Measurements from ENCODE around the gene OR52W1. TPM values are rescaled to one million over a fixed set of nuclear protein-coding genes. Genes with fewer than 3 reads are reported as not detected.

OR52W1 gene
- total and polyA plus RNA-seq, 12 donors, result not detected

DNA sequence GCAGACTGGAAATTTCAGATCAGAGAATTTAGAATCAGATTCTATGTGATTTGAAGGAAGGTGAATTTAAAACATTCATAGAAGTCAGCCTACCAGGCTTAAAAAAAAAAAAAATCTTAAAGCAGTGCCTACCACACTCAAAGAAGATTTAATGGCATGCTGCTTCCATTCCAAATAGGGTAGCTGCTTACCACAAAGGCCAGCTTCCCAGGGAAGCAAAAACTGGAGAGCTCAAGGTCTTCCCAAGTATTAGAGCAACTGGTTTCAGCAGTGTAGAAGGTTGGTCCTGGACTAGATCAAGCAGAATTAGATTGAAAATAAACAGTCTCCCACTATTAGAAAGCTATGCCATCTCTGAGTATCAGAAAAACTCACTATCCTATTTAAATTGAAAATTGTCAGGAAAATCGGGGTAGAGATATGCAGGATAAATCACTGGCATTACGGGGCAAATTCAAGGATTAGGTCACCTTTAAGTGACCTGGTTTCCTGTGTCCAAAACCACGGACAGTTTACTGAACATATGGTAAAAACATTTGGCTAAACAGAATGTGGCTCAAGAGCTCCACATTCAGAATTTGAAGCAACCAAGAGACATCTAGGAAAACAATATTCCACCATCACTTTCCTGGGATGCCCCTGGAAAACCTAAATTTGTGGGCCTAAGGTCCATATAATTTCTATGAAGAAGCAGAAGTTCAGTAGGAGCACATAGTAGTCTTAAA lies 7.6 kb downstream of the OR52W1 start:
- intact Hi-C loops (cut with DNase I), result no loop called here
- Histone ChIP-seq H3K4me1 (replicated peaks in 1 of 2) (no peaks in the 10 kb centered on the region), H3K36me3 (replicated peaks in 1 of 2) (peaks cover 0 to 20% of the 10 kb centered on the region in 2 donors), H3K27ac (no peak overlapping the region), H3K27me3 (no peaks in the 10 kb centered on the region), H3K9me3 (replicated peaks in 1 of 3) (no peaks in the 10 kb centered on the region), H3K4me3 (no peak overlapping the region)
- TF ChIP-seq, protein P1, sequence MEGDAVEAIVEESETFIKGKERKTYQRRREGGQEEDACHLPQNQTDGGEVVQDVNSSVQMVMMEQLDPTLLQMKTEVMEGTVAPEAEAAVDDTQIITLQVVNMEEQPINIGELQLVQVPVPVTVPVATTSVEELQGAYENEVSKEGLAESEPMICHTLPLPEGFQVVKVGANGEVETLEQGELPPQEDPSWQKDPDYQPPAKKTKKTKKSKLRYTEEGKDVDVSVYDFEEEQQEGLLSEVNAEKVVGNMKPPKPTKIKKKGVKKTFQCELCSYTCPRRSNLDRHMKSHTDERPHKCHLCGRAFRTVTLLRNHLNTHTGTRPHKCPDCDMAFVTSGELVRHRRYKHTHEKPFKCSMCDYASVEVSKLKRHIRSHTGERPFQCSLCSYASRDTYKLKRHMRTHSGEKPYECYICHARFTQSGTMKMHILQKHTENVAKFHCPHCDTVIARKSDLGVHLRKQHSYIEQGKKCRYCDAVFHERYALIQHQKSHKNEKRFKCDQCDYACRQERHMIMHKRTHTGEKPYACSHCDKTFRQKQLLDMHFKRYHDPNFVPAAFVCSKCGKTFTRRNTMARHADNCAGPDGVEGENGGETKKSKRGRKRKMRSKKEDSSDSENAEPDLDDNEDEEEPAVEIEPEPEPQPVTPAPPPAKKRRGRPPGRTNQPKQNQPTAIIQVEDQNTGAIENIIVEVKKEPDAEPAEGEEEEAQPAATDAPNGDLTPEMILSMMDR (IDR thresholded peaks at IDR 0.05), result no peak
- no peak for TF ChIP-seq POLR2A (IDR thresholded peaks at IDR 0.05)
- 66 to 86% (median 72%) methylated on average over 3 of the region's 3 CpGs for WGBS, 4 donors
- no peak for DNase-seq

DNA sequence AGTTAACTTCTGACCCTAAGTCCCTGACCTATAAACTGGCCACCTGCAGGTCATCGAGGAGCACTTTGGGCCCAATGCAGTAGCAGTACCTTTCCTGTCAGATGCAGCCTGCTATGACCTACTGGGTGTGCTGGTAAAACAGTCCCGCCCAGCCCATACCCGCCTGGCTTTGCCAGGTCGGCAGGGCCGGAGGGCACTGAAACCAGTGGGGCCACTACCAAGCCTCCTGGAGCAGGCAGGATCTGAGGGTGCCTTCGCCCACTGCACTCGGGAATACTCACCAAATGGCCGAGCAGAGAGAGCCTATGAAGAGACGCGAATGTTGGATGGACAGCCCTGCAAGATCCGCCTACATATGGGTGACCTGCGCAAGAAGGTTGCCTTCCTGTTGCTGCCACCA lies 10.8 kb downstream of the OR52W1 start:
- no peaks in the 10 kb centered on the region for H3K9me3 ChIP-seq (replicated peaks in 1 of 3)
- no peak overlapping the region for H3K4me3 ChIP-seq
- H3K27ac ChIP-seq, result no peak overlapping the region
- TF ChIP-seq POLR2A (IDR thresholded peaks at IDR 0.05), result no peak
- TF ChIP-seq, protein P1 (IDR thresholded peaks at IDR 0.05), result no peak
- WGBS, 4 donors, result 89 to 98% (median 97%) methylated on average over 7 to 12 of the region's 12 CpGs
- no peak for DNase-seq
- intact Hi-C loops (cut with DNase I), result no loop called here
- H3K4me1 ChIP-seq (replicated peaks in 1 of 2), result no peaks in the 10 kb centered on the region
- peaks cover 0 to 39% of the 10 kb centered on the region in 2 donors for H3K36me3 ChIP-seq (replicated peaks in 1 of 2)
- H3K27me3 ChIP-seq, result no peaks in the 10 kb centered on the region

DNA sequence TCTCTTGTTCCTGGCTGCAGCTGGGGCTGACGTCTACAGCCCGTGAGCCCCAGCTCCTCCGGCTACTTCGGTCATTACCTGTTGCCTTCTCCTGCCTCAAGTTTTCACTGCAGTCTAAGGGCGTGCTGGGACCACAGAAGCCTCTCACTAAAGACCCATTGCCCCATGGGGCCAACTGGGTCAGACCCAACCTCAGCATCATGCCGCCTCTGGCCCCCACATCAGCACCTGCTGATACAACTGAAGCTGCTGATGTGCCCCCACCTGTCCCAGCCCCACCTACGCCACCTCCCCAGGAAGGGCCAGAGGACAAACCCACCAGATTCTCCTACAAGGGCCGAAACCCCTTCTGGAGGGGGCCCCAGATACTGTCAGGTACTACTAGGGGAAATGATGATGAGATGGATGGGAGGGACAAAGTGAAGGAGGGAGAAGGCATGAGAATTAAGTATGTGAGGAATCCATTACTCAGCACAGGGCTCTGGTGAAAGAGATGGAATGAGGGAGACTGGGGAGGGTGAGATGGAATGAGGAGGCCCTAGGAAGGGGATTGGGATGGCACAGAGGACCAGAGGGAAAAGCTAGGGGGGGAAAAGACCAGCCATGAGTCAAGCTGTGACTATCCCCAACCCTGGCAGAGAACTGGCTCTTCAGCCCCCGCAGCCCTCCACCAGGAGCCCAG lies 11.4 kb downstream of the OR52W1 start:
- peaks cover 0 to 45% of the 10 kb centered on the region in 2 donors for H3K36me3 ChIP-seq (replicated peaks in 1 of 2)
- H3K4me3 ChIP-seq, result no peak overlapping the region
- H3K27me3 ChIP-seq, result no peaks in the 10 kb centered on the region
- WGBS, 4 donors, result 93 to 98% (median 97%) methylated on average over 9 of the region's 9 CpGs
- no peak for DNase-seq
- no peaks in the 10 kb centered on the region for H3K4me1 ChIP-seq (replicated peaks in 1 of 2)
- no peak for TF ChIP-seq POLR2A (IDR thresholded peaks at IDR 0.05)
- TF ChIP-seq, protein P1 (IDR thresholded peaks at IDR 0.05), result no peak
- intact Hi-C loops (cut with DNase I), result no loop called here
- no peaks in the 10 kb centered on the region for H3K9me3 ChIP-seq (replicated peaks in 1 of 3)
- no peak overlapping the region for H3K27ac ChIP-seq

DNA sequence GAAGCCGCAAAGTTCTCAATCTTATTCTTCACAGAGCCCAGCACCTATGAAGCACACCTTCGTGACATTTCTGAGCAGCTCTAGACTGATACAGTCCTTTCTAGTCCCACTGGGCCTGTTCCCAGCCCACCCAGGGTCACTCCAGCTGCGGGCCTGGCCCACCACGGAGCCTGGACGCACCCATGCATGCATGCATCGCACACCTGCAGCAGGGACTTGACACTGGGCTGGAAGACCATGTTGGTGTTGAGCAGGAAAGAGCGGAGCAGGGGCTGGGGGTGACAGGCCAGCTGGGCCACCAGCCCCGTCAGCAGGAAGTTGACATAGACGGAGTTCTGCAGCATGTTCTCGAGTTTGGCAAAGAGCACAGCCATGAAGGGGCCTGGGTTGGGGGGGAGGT lies 15.5 kb downstream of the OR52W1 start:
- DNase-seq, result no peak
- intact Hi-C loops (cut with DNase I), result no loop called here
- peaks cover 0 to 79% of the 10 kb centered on the region in 2 donors for H3K36me3 ChIP-seq (replicated peaks in 1 of 2)
- no peak for TF ChIP-seq POLR2A (IDR thresholded peaks at IDR 0.05)
- TF ChIP-seq, protein P1 (IDR thresholded peaks at IDR 0.05), result no peak
- no peaks in the 10 kb centered on the region for H3K9me3 ChIP-seq (replicated peaks in 1 of 3)
- 96 to 100% (median 97%) methylated on average over 1 to 10 of the region's 10 CpGs for WGBS, 4 donors
- H3K27me3 ChIP-seq, result no peaks in the 10 kb centered on the region
- no peak overlapping the region for H3K27ac ChIP-seq
- H3K4me1 ChIP-seq (replicated peaks in 1 of 2), result no peaks in the 10 kb centered on the region
- no peak overlapping the region for H3K4me3 ChIP-seq

All from adrenal gland (tissue), 12 donors.